Trophoblast cell (in vitro differentiated cells and primary cell): ENCODE measurements around the gene ZNF518A.
"Not testable (repeated sequence)": the region's sequence is repeated elsewhere in the genome, so short reads cannot be mapped to it uniquely, and the experiment has no call there.

Experiments
- DNase-seq, 2 donors: peaks; one replicate each; pipeline ENCODE4 v3.0.0-alpha.2; 2016
- H2AFZ ChIP-seq: 2 replicates; pipeline ENCODE4 v1.6.1; 2013; ENCODE audit warnings: low read length, moderate library complexity, mild to moderate bottlenecking; ENCODE audit not compliant: insufficient read depth, poor library complexity
- H2AK5ac ChIP-seq: 2 replicates; pipeline ENCODE4 v1.6.1; 2013; ENCODE audit warnings: mild to moderate bottlenecking, low read length
- H2BK120ac ChIP-seq: 2 replicates; pipeline ENCODE4 v1.6.1; 2013; ENCODE audit warnings: low read length, mild to moderate bottlenecking, moderate library complexity; ENCODE audit not compliant: insufficient read depth, poor library complexity
- H2BK12ac ChIP-seq: 2 replicates; pipeline ENCODE4 v1.6.1; 2013; ENCODE audit warnings: mild to moderate bottlenecking, low read length, moderate library complexity
- H2BK5ac ChIP-seq: 2 replicates; pipeline ENCODE4 v1.6.1; 2013; ENCODE audit warnings: low read length, low read depth, moderate library complexity, mild to moderate bottlenecking; ENCODE audit not compliant: poor library complexity
- H3K14ac ChIP-seq: 2 replicates; pipeline ENCODE4 v1.6.1; 2013; ENCODE audit warnings: mild to moderate bottlenecking, low read length
- H3K18ac ChIP-seq: 2 replicates; pipeline ENCODE4 v1.6.1; 2013; ENCODE audit warnings: mild to moderate bottlenecking, low read length
- H3K23ac ChIP-seq: 2 replicates; pipeline ENCODE4 v1.6.1; 2013; ENCODE audit warnings: low read length
- H3K27ac ChIP-seq: 2 replicates; pipeline ENCODE4 v1.5.1; 2013; ENCODE audit warnings: low read depth, mild to moderate bottlenecking, inconsistent platforms, low read length, moderate library complexity
- H3K27me3 ChIP-seq: 2 replicates; pipeline ENCODE4 v1.6.1; 2013; ENCODE audit warnings: inconsistent platforms, mild to moderate bottlenecking, low read length, moderate library complexity; ENCODE audit not compliant: insufficient read depth
- H3K36me3 ChIP-seq, 2 experiments: 1 replicate in 1 of 2; 2 replicates in 1 of 2; pipeline ENCODE4 v1.6.1; 2013; ENCODE audit warnings: low read length in 2 of 2, mild to moderate bottlenecking in 2 of 2, moderate library complexity in 1 of 2; ENCODE audit not compliant: insufficient read depth in 2 of 2, control insufficient read depth in 1 of 2
- H3K4ac ChIP-seq: 2 replicates; pipeline ENCODE4 v1.6.1; 2013; ENCODE audit warnings: low read depth, mild to moderate bottlenecking, low read length, moderate library complexity
- H3K4me1 ChIP-seq, 2 experiments: 1 replicate in 1 of 2; 2 replicates in 1 of 2; pipeline ENCODE4 v1.6.1; 2013; ENCODE audit warnings: low read length in 2 of 2, mild to moderate bottlenecking in 2 of 2, moderate library complexity in 1 of 2; ENCODE audit not compliant: insufficient read depth in 2 of 2, control insufficient read depth in 1 of 2
- H3K4me2 ChIP-seq: 2 replicates; pipeline ENCODE4 v1.6.1; 2013; ENCODE audit warnings: inconsistent platforms, mild to moderate bottlenecking, low read length, moderate library complexity
- H3K4me3 ChIP-seq: 2 replicates; pipeline ENCODE4 v1.5.1; 2013; ENCODE audit warnings: mild to moderate bottlenecking, low read depth, low read length, inconsistent platforms
- H3K79me1 ChIP-seq: one replicate; pipeline ENCODE4 v1.6.1; 2013; ENCODE audit warnings: low read length
- H3K79me2 ChIP-seq: 2 replicates; pipeline ENCODE4 v1.6.1; 2013; ENCODE audit warnings: low read length, mild to moderate bottlenecking; ENCODE audit not compliant: control insufficient read depth, insufficient read depth, poor library complexity
- H3K9ac ChIP-seq: 2 replicates; pipeline ENCODE4 v1.6.1; 2013; ENCODE audit warnings: mild to moderate bottlenecking, low read length
- H3K9me3 ChIP-seq: 2 replicates; pipeline ENCODE4 v1.6.1; 2013; ENCODE audit warnings: low read depth, mild to moderate bottlenecking, control low read depth, inconsistent platforms, low read length; ENCODE audit not compliant: insufficient read depth
- H4K12ac ChIP-seq: 2 replicates; pipeline ENCODE4 v1.6.1; 2013; ENCODE audit warnings: low read depth, mild to moderate bottlenecking, low read length, moderate library complexity
- H4K8ac ChIP-seq: 2 replicates; pipeline ENCODE4 v1.6.1; 2013; ENCODE audit warnings: low read depth, mild to moderate bottlenecking, low read length, moderate library complexity
- H4K91ac ChIP-seq: one replicate; pipeline ENCODE4 v1.6.1; 2013; ENCODE audit warnings: low read depth, mild to moderate bottlenecking, low read length, moderate library complexity
- WGBS: extraction: QIAGEN DNeasy Blood & Tissue Kit; methylation state at CpG from one replicate; pipeline ENCODE4 v1.1.7; 2013; ENCODE audit warnings: missing lambda C conversion rate; ENCODE audit not compliant: insufficient read length, insufficient coverage; ENCODE audit errors: extremely low coverage; 5-methylcytosine and 5-hydroxymethylcytosine counted together

The ZNF518A gene

GRCh38 chr10:96189505-96189904 is 59.4 kb downstream of the ZNF518A start:
- not testable (repeated sequence) for H3K79me1 ChIP-seq, H3K79me2 ChIP-seq, H3K9ac ChIP-seq, H3K14ac ChIP-seq, H2BK12ac ChIP-seq, H3K27me3 ChIP-seq, H3K23ac ChIP-seq, H3K4me1 ChIP-seq, H3K18ac ChIP-seq, H3K4ac ChIP-seq, H3K4me3 ChIP-seq, H3K4me2 ChIP-seq, H3K27ac ChIP-seq, H2AFZ ChIP-seq, H4K12ac ChIP-seq, H4K91ac ChIP-seq, H2BK120ac ChIP-seq, H4K8ac ChIP-seq, H3K9me3 ChIP-seq, H2BK5ac ChIP-seq, H2AK5ac ChIP-seq, H3K36me3 ChIP-seq, DNase-seq
- no CpG with 5 or more reads among the region's 1 CpG for WGBS

GRCh38 chr10:96201525-96201924 is 71.4 kb downstream of the ZNF518A start:
- Histone ChIP-seq H3K4ac (no peak overlapping the region), H2AFZ (no peak overlapping the region), H3K36me3 (no peaks in the 10 kb centered on the region), H3K14ac (no peak overlapping the region), H3K4me2 (no peak overlapping the region), H2BK12ac (no peak overlapping the region), H4K91ac (no peak overlapping the region), H3K18ac (no peak overlapping the region), H3K79me2 (no peaks in the 10 kb centered on the region), H3K4me3 (no peak overlapping the region), H3K4me1 (no peaks in the 10 kb centered on the region), H3K27ac (no peak overlapping the region), H3K27me3 (no peaks in the 10 kb centered on the region), H4K8ac (no peak overlapping the region), H3K9me3 (no peaks in the 10 kb centered on the region), H2BK120ac (no peak overlapping the region), H3K23ac (no peak overlapping the region), H3K9ac (no peak overlapping the region), H2BK5ac (no peak overlapping the region), H2AK5ac (no peak overlapping the region), H4K12ac (no peak overlapping the region), H3K79me1 (no peaks in the 10 kb centered on the region)
- no CpG with 5 or more reads among the region's 1 CpG for WGBS
- DNase-seq, result no peak

- H3K27ac ChIP-seq, result no peak overlapping the region
- H3K79me1 ChIP-seq, result no peaks in the 10 kb centered on the region
- H3K14ac ChIP-seq, result no peak overlapping the region
- WGBS, result no CpG with 5 or more reads among the region's 1 CpG
- H3K4me3 ChIP-seq, result no peak overlapping the region
- H3K4ac ChIP-seq, result no peak overlapping the region
- H3K79me2 ChIP-seq, result no peaks in the 10 kb centered on the region
- no peaks in the 10 kb centered on the region for H3K9me3 ChIP-seq
- no peak for DNase-seq
- H3K27me3 ChIP-seq, result no peaks in the 10 kb centered on the region
- H3K4me1 ChIP-seq, result no peaks in the 10 kb centered on the region
- no peaks in the 10 kb centered on the region for H3K36me3 ChIP-seq
- H3K9ac ChIP-seq, result no peak overlapping the region
- no peak overlapping the region for H3K18ac ChIP-seq
- no peak overlapping the region for H4K8ac ChIP-seq
- H3K4me2 ChIP-seq, result no peak overlapping the region
- no peak overlapping the region for H2BK5ac ChIP-seq
- H2BK12ac ChIP-seq, result no peak overlapping the region
- H2BK120ac ChIP-seq, result no peak overlapping the region
- H4K12ac ChIP-seq, result no peak overlapping the region
- no peak overlapping the region for H4K91ac ChIP-seq
- no peak overlapping the region for H2AK5ac ChIP-seq
- no peak overlapping the region for H2AFZ ChIP-seq
- H3K23ac ChIP-seq, result no peak overlapping the region
Measured at GRCh38 chr10:96205580-96205979, 75.5 kb downstream of the ZNF518A start.

GRCh38 chr10:96208271-96208670 is 78.2 kb downstream of the ZNF518A start:
- H2BK120ac ChIP-seq, result no peak overlapping the region
- no peak overlapping the region for H3K4me3 ChIP-seq
- H3K79me2 ChIP-seq, result no peaks in the 10 kb centered on the region
- no peaks in the 10 kb centered on the region for H3K36me3 ChIP-seq
- no peak overlapping the region for H2BK12ac ChIP-seq
- H3K18ac ChIP-seq, result no peak overlapping the region
- H3K9ac ChIP-seq, result no peak overlapping the region
- no peak overlapping the region for H3K23ac ChIP-seq
- no peak overlapping the region for H3K27ac ChIP-seq
- H4K12ac ChIP-seq, result no peak overlapping the region
- H3K14ac ChIP-seq, result no peak overlapping the region
- H2BK5ac ChIP-seq, result no peak overlapping the region
- H3K9me3 ChIP-seq, result no peaks in the 10 kb centered on the region
- H3K4me1 ChIP-seq, result no peaks in the 10 kb centered on the region
- no peak overlapping the region for H3K4me2 ChIP-seq
- no peak for DNase-seq
- H4K91ac ChIP-seq, result no peak overlapping the region
- H3K27me3 ChIP-seq, result no peaks in the 10 kb centered on the region
- H2AFZ ChIP-seq, result no peak overlapping the region
- no peak overlapping the region for H4K8ac ChIP-seq
- no peaks in the 10 kb centered on the region for H3K79me1 ChIP-seq
- WGBS, result no CpG with 5 or more reads among the region's 2 CpGs
- H3K4ac ChIP-seq, result no peak overlapping the region
- no peak overlapping the region for H2AK5ac ChIP-seq
